ENCODE measurements around the gene CDH24.

- TF ChIP-seq CTCF (IDR thresholded peaks at IDR 0.05) (no peak), FOXK1 (CRISPR knock-in tag; IDR thresholded peaks at IDR 0.05) (peak; percentile 15; the same call in 1 of the 2 replicates), ESRRA (CRISPR knock-in tag; IDR thresholded peaks at IDR 0.05; ENCODE audit: borderline replicate concordance) (no peak), SP1 (CRISPR knock-in tag; conservative IDR thresholded peaks at IDR 0.05) (no peak), TEAD4 (CRISPR knock-in tag; IDR thresholded peaks at IDR 0.05) (no peak), ZNF416 (CRISPR knock-in tag; IDR thresholded peaks at IDR 0.05) (no peak), ZNF232 (CRISPR knock-in tag; IDR thresholded peaks at IDR 0.05) (no peak), CBFB (CRISPR knock-in tag; IDR thresholded peaks at IDR 0.05; ENCODE audit: low read depth) (no peak), OVOL2 (CRISPR knock-in tag; IDR thresholded peaks at IDR 0.05; ENCODE audit: borderline replicate concordance) (no peak), ZNF512 (CRISPR knock-in tag; IDR thresholded peaks at IDR 0.05; ENCODE audit: borderline replicate concordance) (no peak)
- TF ChIP-seq, protein P1, sequence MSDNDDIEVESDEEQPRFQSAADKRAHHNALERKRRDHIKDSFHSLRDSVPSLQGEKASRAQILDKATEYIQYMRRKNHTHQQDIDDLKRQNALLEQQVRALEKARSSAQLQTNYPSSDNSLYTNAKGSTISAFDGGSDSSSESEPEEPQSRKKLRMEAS (CRISPR knock-in tag; IDR thresholded peaks at IDR 0.05), result peak; percentile 81
- TF ChIP-seq, protein P2, sequence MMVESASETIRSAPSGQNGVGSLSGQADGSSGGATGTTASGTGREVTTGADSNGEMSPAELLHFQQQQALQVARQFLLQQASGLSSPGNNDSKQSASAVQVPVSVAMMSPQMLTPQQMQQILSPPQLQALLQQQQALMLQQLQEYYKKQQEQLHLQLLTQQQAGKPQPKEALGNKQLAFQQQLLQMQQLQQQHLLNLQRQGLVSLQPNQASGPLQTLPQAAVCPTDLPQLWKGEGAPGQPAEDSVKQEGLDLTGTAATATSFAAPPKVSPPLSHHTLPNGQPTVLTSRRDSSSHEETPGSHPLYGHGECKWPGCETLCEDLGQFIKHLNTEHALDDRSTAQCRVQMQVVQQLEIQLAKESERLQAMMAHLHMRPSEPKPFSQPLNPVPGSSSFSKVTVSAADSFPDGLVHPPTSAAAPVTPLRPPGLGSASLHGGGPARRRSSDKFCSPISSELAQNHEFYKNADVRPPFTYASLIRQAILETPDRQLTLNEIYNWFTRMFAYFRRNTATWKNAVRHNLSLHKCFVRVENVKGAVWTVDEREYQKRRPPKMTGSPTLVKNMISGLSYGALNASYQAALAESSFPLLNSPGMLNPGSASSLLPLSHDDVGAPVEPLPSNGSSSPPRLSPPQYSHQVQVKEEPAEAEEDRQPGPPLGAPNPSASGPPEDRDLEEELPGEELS (CRISPR knock-in tag; IDR thresholded peaks at IDR 0.05), result peak; percentile 56; the same call in 1 of the 2 replicates
These were observed 37.4 kb upstream of the CDH24 start, which contains the start of gene ACIN1 for GRCh38 chr14:23094666-23095195.

Measured in WTC11 (cell line).